ENCODE data around the gene CNTN5.

The CNTN5 gene

DNA sequence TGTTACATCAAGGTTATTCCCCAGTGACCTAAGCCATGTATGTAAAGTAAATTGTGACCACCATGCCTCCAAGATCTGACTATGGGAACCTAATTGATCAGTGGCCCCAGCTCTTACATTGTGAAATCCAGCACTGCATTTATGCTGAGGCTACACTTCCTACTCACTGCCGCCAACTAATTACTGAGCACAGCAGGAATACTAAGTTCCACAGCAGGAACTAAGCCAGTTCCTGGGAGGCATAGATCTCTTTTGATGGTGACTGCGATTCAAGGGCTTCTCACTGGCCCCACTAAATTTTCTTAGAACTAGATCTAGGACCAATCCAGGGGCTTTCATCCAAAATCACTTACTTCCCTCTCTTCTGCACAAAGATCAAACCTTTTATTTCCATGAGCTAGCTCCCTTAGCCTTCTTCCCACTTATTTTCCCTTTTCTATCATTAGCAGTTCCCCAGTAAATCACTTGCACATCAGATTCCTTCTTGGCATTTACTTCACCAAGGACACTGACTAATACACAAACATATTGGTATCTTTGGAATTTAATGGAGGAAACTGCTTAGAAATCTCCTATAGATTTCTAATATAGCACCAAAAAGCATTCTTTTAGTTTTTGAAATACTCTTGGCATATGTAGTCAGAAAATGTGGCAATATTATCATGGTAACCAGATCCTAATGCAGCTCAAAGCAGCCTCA is 46.0 kb downstream of the CNTN5 start:
- TF ChIP-seq, protein P1, sequence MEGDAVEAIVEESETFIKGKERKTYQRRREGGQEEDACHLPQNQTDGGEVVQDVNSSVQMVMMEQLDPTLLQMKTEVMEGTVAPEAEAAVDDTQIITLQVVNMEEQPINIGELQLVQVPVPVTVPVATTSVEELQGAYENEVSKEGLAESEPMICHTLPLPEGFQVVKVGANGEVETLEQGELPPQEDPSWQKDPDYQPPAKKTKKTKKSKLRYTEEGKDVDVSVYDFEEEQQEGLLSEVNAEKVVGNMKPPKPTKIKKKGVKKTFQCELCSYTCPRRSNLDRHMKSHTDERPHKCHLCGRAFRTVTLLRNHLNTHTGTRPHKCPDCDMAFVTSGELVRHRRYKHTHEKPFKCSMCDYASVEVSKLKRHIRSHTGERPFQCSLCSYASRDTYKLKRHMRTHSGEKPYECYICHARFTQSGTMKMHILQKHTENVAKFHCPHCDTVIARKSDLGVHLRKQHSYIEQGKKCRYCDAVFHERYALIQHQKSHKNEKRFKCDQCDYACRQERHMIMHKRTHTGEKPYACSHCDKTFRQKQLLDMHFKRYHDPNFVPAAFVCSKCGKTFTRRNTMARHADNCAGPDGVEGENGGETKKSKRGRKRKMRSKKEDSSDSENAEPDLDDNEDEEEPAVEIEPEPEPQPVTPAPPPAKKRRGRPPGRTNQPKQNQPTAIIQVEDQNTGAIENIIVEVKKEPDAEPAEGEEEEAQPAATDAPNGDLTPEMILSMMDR (IDR thresholded peaks at IDR 0.05), result no peak

DNA sequence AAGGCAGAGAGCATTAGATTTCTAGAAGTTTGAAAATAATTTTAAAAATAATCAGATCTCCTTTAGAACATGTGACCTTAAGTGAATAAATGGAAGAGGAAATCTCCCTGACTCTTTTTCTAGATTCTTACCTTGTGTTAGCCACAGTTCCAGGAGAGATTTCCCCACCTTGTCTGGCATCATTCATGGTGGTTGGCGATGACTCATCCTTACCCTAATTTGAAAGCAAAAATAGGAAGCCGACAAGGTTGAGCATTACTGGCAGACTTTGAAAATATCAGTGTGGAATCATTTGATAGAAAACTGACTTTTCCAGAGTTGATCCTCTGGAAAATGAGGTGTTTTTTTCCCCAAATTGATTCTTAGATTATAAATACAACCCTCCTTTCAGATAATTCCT is 48.1 kb downstream of the CNTN5 start:
- TF ChIP-seq, protein P1 (IDR thresholded peaks at IDR 0.05), result no peak

DNA sequence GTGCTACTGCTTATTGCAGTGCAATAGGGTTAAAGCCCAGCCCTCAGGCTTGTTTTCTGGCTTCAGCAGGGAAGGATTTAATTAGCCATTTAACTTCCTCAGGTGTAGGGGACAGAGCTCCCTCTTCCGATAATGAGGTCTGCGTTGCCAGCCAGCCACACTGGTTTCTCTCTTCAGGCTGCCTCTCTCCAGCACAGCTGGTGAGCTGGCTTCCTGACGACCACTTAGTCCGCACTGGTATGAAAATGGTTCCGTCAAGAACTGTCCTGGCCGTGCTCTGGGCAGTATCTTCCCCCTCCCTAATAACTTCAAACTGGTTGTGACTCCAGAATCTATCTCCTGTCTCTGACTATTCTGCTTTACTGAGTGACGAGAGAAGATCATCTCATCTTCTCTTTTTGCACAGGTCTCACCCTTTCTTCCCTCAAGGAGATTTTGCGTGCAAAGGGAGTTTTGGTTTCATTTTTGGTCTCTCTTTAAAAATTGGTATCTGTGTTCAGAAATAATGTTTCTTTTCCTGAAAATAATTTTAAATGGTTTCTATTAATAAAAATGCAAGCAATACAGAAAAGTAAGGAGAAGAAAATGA is 49.2 kb downstream of the CNTN5 start:
- TF ChIP-seq, protein P1 (IDR thresholded peaks at IDR 0.05), result no peak; the same call in 1 of the 2 replicates

DNA sequence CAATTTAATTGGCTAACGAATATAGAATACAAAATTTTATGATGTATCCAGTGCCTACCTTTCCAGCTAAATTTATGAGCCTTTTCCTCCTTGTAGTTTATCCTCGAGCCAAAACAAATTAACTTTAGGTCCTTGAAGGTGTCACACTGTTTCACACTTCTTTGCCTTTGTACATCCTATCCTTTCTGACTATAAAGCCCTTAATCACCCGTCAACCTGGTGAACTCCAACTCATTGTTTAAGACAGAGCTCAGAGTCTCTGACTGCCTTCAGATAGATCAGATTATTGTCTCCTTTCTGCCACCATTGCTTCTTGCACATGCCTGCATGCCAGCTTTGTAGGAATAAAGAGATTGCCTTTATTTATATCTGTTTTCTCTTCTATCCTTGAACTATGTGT is 58.8 kb downstream of the CNTN5 start:
- TF ChIP-seq, protein P1 (IDR thresholded peaks at IDR 0.05), result no peak

DNA sequence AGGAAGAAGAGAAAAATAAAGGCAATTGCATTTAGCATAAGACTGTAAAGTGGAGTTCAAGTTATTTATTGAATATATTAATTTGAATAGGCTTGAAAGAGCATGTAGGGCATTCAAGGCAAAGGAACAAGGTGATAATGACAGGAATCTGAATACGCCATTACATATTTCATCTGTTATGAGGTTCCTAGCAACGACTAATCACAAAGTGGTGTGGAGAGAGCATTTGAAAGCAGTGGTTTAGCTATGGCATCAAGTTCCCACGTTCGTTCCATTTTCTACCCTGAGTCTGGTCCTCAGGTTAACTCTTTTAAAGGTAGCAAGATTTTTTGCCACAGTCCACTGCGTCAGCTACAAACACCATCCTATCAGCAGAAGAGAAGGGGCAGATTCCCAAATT is 59.4 kb downstream of the CNTN5 start:
- TF ChIP-seq, protein P1 (IDR thresholded peaks at IDR 0.05), result no peak

DNA sequence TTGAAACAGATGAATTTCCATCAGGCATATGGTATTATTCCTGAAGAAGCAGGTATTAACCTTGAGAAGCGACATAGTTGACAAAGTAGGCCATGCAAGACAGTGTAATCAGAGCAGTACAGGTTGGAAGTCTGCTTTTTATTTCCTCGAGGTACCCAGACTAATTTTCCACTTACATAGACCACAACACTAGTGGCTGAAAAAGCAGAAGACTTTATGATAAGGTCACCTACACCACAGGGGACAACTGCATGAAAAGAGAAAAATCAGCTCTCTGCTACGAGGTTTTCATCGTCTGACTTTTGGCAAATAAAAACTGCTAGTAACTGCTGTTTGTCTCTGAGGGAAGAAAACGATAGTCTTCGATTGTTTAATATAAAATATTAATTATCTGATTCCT is 77.5 kb downstream of the CNTN5 start:
- TF ChIP-seq, protein P1 (IDR thresholded peaks at IDR 0.05), result no peak

DNA sequence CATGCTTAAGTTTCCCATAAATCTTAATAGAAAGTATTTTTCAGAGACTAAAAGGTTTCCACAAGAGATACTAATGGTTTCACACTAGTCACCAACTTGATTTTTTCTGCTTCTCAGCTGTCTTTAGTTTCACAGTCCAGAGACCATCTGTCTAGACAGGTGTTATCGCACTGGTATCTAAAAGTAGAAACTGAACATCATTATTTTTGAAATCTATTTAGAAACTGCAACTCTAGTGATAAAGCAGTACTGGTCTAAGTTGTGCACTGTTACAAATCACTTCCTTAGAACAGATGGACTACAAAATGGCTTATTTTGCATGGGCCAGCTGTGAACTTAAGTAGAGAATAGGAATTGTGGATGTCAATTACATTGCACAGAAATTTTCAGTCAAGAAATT is 78.0 kb downstream of the CNTN5 start:
- TF ChIP-seq, protein P1 (IDR thresholded peaks at IDR 0.05), result no peak
